Muscle of back (tissue), 11 donors: Measurements from ENCODE around the gene VIT. TPM values are rescaled to one million over a fixed set of nuclear protein-coding genes. Genes with fewer than 3 reads are reported as not detected.

Source experiments
- DNase-seq, 3 donors: peaks; one replicate each; pipeline versions ENCODE4 v3.0.0 to v3.0.0-alpha.2; 2013
- polyA plus RNA-seq, 10 donors: library from polyadenylated mRNA; unstranded; fragments of 120-200 nt; gene quantifications; one replicate each; pipeline ENCODE4 v1.2.1, GENCODE V29; 2013; ENCODE audit not compliant: insufficient read length in 10 of 10

Gene VIT
- polyA plus RNA-seq, 10 donors, result 1.9 to 7.2 (median 4.6) TPM

DNA sequence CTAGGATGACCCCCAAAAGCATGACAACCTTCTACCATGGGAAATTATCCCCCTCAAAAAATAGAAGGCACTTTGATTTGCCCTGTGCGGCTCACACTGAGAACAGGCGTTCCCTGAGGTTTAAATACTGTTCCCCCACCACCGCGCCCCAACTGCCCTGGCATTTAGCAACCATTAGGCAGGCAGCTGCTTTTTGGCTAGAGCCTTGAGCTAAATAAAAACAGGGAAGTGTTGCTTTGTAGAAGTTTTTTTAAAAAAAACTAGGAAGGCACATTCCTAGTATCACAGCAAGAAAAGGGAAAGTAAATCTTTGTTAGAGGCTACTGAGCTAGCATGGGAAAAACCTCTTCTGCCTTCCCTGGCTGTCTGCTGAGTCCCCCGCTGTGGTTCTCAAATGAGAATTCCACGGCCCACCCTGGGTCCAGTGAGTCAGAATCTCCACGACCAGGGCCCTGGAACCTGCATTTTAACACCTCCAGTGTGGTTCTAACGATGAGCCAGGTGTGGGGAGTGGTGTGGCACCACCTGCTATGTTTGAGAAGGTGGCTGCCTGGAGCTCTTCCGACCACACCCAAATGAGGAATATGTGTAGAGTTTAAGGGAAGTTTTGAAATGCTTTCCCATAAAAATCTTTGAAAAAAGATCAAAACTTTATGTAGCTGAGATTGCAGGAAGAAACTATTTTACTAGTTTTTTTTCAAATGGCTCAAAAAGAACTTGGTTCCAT is 66.4 kb downstream of the VIT start:
- DNase-seq, result no peak

DNA sequence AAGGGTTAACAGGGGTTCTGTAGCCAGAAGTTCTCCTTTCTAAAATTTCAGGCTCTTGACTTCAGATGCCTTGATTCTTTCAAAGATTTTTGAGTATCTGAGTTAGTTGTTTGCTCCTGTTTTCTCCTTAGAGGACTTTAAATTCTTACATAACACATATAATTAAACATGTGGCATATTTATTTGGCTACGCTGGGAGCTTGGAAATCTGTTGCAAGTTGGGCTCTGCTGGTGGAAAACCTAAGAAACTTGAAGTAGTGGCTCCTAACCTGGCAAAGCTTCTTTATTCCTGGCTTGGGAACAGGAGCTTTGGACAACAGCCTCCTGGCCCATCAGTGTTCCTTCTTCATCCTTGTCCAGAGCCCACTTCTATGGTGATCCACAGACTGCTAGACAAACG is 72.6 kb downstream of the VIT start:
- no peak for DNase-seq

DNA sequence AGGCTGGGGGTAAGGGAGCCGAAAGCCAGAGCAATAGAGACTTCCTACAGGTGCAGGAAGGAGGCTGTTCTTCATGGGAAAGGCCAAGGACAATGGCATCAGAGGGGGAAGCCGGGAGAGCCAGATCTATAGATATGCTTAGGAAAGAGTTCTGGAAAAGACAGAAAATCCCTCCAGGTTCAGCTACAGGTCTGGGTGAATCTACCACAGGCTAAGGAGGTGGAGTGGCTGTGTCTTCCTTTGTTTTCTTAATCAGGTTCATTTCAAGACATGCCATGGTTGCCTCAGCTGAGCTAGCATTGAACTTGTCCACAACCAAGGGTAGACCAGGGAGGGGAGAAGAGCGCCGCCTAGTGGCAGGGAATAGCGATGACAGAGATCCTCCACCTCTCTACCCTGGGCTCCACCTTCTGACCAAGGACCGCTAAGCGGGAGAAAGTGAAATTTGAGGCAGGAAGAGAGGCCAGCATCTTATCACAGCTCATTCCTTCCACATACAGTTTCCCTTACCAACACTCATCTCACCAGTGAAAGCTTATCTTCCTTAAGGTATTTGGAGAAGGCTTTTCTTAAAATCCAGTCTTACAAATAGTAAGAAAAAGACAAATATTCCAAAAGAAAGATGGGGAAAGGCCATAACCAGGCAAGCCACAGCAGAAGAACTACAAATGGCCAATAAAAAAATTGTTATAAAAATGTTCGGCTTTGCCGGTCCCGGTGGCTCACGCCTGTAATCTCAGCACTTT is 74.2 kb downstream of the VIT start:
- DNase-seq, result peak in 2 of 3 donors; percentile 9 to 19

DNA sequence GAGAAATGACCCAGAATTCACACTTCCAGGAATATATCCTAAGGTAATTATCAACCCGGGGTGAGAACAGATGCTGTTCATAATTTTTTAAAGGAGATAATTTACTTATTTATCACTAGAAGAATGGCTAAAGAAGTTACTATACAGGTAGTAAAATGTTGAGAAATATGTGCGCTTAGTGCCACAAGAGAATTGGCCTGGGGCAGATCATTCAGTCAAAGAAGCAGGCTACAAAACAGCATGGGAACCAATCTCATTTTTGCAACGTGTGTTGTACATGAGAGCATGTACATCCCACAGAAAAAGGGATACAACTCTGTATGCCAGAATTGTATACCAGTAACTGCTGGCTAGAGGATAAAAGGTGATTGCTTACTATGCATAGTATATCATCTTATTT is 75.2 kb downstream of the VIT start:
- no peak for DNase-seq

DNA sequence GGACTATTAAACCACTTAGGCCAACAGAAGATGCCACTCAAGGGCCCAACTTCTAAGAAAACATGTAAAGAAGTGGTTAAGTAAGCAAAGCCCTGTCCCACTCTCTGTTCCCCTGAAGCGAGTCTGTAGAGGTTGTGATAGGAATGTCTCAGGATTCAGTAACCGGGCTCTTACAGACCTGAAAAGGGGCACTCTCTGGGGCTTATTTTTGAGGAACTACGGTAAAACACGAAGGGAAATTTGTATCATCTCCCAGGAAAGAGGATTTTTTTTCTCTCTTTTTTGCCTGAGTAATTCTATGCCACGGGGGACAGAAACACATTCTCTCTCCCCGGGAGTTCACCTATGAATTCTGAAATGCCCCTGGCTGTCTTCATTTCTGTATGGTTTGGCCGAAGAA is 77.4 kb downstream of the VIT start:
- DNase-seq, result no peak

DNA sequence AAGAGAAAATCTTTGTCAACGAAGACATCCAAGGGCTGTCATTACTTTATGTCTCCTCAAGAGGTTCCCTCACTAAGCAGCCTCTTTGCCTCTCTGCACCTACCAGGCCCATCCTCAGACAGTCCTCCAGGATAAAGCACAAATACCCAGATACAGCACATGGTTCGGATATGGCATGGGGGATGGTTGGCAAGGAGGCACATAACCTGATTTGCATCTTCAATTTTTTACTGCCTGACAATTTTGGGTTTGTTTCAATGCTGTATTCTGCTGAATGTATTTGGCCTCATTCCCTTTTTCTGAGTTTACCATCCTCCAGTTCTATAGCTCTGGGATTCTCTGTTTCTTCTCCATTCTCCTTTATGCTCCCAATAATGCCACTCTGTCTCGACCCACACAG is 78.8 kb downstream of the VIT start:
- no peak for DNase-seq

DNA sequence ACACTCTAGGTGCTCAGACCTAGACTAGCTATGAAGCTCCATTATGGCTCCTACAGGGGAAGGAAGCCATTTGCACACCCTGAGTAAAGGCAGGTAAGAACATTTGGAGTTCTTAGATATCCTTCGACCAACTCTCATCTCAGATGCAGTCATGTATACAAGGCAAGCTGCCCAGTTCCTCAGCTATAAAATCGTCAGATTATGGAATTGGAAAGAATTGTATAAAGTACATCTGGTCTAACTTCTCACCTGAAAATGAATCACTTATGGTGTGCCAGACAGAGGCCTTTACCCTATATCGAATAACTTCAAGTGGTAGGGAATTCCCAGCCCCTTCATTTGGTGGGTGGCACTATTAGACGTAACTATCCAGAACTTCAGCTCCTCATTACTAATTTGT is 79.3 kb downstream of the VIT start:
- DNase-seq, result no peak

DNA sequence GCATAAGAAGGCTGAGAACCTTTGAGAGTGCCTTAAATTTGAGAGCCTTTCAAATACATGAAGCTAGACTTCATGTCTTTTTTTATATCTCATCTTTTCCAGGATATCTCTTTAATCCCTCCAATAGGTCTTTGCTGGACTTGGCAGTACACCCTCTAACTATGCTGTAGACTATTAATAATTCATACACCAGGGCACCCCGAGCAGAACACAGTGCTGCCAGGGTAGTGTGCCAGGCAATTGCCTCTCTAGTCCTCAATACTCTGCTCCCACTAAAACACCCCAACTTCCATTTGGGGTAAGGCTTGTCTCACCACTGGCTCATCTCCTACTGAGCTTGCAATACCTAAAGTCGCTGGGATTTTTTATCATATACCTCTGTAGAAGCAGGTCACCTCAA is 80.8 kb downstream of the VIT start:
- DNase-seq, result no peak

DNA sequence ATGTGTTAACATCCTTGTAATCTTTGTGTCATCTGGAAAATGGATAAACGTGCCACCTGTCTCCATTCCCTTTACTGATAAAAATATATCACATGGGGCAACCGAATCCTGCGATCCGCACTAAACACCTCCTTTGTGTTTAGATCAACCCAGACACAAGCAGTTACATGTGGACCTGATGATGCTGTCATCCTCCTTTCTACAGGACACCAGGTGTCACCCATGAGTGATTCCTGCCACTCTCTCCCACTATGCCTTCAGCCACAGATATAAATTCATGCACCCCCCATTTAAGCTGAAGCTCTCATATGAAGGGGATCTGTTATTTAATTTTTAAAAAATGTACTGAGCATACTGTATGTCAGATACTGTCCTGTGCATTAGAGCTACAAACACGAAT is 81.3 kb downstream of the VIT start:
- DNase-seq, result no peak

DNA sequence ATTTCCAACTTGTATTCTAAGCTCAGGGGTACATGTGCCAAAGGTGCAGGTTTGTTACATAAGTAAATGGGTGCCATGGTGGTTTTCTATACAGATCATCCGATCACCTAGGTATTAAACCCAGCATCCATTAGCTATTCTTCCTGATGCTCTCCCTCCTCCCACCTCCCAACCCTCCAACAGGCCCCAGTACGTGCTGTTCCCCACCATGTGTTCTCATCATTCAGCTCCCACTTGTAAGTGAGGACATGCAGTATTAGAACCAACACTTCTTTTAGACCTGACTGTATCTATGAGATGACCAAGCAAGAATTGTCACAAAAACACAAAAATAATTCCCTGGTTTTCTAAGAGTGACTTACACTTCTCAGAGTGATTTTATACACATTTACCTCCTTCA is 83.0 kb downstream of the VIT start:
- DNase-seq, result no peak

DNA sequence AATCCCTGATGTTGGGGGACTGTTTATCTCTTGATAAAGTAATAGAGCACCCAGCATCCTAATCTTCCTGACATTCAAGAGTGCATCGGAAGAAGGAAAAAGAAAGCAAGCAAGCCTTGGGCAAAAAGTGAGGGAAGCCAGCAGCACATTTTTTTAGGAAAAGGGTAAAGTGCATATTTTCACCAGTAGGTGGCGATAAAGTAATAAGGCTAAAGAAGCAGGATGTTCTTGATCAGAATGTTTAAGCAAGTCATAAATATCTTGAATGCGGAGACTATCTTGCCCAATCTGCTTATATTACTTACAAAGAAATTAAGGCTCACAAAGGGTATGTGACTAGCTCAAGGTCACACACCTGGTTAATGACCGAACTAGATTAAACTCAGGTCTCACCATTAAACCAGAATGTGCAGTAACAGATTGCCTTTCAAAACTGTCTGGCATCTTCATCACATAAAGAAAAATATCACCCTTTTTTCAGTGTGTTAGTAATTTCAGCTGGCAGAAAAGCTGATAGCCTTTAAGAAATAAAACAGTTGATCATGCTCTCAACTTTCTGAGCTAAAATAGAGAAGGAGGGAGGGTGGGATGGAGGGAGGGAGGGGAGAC is 83.8 kb downstream of the VIT start:
- peak; percentile 47 to 77 (median 59) for DNase-seq

DNA sequence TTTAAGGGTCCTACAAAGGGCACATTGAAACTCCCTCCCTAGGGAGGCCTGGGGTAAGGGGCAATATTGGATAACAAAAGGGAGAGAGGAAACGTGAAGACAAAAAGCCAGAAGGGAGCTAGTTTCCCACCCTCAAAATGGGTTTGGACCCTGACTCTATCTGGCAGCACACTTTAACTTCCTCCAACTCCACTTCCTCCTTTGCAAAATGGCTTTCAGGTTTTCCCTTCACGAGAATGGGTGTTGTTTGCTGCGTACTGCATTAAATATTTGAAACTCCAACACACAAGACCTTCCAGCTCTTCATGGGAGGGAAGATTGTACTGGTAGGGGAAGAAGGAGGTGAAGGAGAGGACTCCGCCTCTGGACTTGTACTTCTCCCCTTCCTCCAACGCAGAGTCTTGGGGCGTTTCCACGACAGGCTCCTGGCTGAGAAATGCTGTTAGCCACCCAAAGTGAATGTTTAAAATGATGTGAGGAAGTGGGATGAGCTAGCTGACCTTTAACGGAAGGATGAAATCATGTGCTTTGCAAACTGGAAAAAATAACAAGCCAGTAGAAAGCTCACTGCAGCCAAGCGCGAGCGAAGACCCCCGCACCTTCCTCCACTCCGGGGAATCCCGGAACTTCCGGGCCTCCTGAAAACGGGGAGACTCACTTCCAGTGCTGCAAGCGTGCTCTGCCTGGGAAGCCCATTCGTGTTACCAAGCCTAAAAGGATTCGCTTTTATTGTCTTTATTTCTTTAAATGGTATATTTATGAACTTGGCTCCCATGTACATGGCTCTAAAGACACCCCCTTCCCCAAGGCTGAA is 85.6 kb downstream of the VIT start:
- peak in 2 of 3 donors; percentile 39 to 56 for DNase-seq

DNA sequence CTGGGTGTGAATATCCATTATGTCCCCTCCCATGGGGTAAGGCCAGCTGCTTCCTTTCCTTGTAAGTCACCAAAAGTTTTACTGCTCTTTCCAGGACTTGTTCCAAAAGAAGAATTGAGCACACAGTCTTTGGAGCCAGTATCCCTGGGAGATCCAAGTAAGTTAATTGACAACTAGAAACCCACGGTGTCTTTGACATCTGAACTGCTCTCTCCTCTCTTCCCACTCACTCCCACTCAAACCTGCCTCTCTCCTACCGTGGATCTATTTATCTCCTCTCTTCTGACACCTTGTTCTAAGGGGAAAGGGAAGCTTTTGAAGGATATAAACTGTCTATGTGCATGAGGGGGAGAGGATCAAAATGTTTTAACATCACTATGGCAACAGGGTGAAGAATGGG is 86.7 kb downstream of the VIT start:
- peak in 2 of 3 donors; percentile 48 to 78 for DNase-seq

DNA sequence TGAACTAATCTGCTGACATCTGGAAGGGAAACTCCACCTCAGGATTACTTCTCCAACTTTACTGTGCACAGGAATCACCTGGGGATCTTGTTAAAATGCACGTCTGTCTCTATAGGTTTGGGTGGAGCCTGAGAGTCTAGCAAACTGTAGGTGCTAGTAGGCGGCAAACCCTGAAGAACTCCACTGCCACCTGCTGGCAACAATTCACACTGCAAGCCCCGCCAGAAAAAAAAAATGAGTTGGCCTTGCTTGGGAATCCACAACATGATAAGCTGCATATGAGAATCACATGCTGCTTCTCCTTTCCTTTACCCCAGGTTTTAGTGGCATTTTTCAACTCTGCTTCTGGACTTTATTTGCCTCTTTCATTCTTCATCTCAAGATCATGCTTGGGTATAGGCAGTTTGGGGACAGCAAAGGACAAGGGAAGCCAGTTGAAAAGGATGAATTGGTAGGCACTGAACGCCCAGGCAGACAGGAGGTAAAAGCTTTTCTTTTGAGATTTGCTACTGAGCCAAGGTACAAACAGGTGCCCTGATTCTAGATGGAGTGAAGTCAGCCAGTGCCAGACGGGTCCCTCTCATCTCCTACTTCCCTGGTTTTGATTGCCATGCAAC is 88.8 kb downstream of the VIT start:
- peak; percentile 53 to 78 (median 62) for DNase-seq

DNA sequence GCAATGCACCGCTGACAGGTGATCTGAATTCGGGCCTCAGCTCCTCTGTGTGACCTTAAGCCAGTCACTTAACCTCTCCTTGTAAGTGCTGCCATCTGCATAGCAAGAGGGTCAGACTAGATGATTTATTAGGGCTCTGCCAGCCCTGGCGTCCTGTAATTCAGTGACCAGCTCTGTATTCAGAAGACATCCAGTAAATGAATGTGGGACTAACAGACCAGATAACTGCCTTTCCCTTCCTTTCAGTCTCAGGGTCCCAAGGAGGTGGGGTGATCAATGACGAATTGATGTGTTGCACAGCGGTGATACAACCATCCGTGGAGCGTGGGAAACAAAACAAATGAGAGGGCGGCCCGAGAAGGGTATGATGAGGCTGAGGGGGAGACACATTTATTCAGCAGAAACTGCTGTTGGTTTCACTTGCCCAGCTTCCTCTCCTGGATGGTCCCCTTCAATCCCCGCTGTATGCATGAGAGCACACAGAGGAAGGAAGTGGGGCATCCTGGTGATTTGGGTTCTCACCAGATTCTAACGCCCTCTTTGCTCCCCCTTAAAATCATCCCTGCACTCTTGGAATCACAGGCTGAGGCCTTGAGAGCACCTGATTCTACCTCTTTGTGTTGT is 92.8 kb downstream of the VIT start:
- DNase-seq, result no peak

DNA sequence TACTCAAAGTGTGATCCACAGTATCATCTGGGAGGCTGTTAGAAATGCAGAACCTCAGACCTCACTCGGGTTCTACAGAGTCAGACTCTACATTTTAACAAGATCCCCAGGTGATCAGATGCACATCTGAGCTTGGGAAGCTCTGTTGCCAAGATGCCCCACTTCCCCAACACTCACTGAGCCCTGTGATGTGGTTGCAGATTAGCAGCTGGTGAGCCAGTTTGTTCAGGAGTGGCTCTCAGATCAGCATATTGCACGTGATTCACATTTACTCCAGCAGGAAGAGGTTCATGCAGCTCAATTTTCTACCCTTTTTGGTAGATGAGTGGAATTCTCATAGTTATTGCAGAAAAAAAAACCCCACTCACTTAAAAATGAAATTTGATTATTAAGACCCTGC is 96.4 kb downstream of the VIT start:
- DNase-seq, result no peak

DNA sequence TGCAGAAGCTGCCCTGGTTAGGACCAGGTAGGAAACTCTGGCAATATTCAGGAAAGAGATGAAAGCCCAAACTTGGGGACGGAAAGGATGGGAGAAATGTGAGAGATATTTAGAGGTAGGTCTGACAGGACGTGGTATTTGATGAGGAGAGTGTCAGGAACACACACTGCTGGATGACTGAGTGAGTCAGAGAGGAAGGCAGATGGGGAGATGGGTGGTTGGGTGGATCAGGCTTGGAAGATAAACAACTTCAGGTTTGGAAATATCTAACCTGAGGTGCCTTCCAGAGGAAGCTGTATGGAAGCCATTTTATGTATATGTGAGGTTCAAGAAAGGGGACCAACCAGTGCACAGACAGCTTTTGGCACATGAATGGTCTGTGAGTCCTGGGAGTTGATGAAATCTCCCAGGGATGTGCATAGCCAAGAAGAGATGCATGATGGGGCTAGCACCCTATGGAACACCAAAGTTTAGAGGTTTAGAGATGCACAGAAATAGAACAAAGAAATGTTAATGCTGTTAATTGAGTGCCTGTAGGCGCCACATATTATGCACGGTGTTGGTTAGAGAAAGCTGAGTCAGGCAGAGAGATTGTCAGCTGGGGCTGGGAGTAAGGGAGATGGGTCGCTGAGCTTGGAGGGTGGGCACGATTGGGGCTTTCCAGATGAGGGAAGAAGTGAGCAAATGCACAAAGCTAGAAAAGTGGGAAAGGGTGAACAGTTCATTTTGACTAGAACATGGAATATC is 101.0 kb downstream of the VIT start:
- DNase-seq, result no peak

DNA sequence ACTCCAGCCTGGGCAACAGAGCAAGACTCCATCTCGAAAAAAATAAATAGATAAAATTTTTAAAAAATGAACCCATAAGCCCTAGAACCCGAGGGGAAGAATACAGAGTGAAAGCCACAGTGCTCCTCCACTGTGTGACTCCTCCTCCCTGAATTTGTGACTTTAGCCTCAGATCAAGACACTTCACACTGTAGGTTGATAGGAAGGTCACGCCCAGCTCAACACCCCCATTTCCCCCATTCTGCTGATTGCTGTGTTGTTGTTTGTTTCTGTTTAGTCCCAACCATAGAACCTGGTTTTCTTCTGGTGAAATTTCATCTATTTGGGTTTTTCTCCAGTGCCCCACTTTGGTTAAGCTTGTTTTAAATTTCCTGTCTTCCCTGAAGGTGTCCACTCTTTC is 102.2 kb downstream of the VIT start:
- DNase-seq, result no peak

DNA sequence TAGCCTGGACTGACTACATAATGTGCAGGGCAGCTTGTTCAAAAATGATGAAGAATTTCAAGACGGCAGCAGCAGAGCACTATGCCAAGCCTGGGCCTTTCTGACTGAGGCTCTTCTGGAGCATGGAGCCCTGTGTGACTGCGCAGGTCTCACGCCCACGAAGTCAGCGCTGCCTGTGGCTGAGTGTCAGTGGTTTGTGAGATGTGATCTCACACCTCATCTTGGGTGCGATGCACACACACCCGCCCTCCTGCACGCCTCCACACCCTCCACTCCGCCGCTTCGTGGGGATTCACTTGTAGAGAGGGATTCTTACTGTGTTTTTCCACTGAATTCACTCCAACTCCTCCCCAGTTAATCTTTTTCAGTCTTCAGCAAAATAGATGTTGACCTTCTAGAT is 103.9 kb downstream of the VIT start:
- DNase-seq, result no peak

DNA sequence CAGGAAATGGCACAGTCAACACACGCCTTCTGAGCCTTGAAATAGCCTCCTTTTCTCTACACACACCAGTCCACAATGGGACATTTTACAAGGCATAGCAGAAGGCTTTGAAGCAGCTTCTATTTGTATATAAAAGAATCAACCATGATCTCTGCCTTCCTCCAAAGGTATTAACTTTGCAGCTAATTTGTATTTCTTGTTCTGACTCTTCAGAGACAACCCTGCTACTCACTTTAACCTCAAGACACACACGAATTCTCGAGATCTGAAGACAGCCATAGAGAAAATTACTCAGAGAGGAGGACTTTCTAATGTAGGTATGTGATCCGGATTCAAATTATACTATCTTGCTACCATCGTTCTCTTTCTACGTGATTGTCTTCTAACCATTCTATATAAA is 104.6 kb downstream of the VIT start:
- no peak for DNase-seq

DNA sequence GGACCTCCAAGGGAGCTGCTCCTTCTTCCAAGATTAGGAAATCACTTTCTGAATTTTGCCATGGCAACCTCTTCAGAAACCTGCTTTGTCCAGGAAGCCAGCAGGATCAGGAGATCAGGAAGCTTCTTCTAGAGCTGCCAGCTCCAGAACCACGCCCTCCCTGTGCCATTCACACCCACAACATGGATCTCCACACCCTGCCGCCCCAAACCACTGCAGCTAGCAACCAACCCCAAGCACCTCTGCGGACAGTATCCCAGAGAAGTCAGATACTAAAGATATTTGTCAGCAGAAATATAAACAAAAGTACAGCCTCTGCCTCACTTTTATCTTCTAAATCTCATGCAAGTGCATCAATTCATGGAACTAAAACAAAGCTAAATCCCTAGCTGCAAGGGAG is 106.4 kb downstream of the VIT start:
- no peak for DNase-seq
